Peyer's patch (tissue), 4 donors: ENCODE results near the gene DNAJC7.

Experiments used
- CTCF ChIP-seq, 6 experiments: fragments of 450-650 bp in 4 of 6; fragments of 200-600 bp in 2 of 6; sonication (generic) in 1 of 6; IDR thresholded peaks; one replicate each; pipeline ENCODE4 v1.5.1; 2017 to 2019; ENCODE audit warnings: antibody characterized with exemption in 6 of 6, mild to moderate bottlenecking in 3 of 6, moderate library complexity in 1 of 6
- POLR2A ChIP-seq, 2 donors: fragments of 450-650 bp; IDR thresholded peaks; one replicate each; pipeline ENCODE4 v1.5.1; 2017; ENCODE audit warnings: antibody characterized with exemption in 2 of 2, mild to moderate bottlenecking in 2 of 2, moderate library complexity in 2 of 2

GRCh38 chr17:41943492-41943891 is 73.7 kb downstream of the DNAJC7 start:
- TF ChIP-seq POLR2A (IDR thresholded peaks at IDR 0.05) (no peak), CTCF (IDR thresholded peaks at IDR 0.05) (no peak)
